GM23338 (cell line): ENCODE results near the gene CHST15. TPM values are rescaled to one million over a fixed set of nuclear protein-coding genes. Genes with fewer than 3 reads are reported as not detected.
A peak's percentile ranks its signal among the peaks of the same experiment; 100 is the strongest.

Experiments used
- ATAC-seq: fragments of 200-7000 bp; cut with Tn5 transposase; 3 replicates; pipeline ENCODE4 v1.9.1; 2020
- DNase-seq: peaks from one replicate; pipeline ENCODE4 v3.0.0-alpha.2; 2015; ENCODE audit warnings: low spot score
- H2AFZ ChIP-seq: fragments of 200-600 bp; sonication (generic); 2 replicates; pipeline ENCODE4 v1.8.0; 2016; ENCODE audit warnings: antibody characterized with exemption, mild to moderate bottlenecking, moderate library complexity
- H3F3A ChIP-seq: fragments of 200-600 bp; sonication (generic); replicated peaks from 2 replicates; pipeline ENCODE4 v1.8.0; 2017; ENCODE audit warnings: antibody characterized with exemption, mixed run types, low read depth
- H3K27ac ChIP-seq: fragments of 200-600 bp; sonication (generic); 2 replicates; pipeline ENCODE4 v1.6.1; 2016; ENCODE audit warnings: low read depth
- H3K27me3 ChIP-seq: fragments of 200-600 bp; sonication (generic); 2 replicates; pipeline ENCODE4 v1.8.0; 2016; ENCODE audit warnings: mild to moderate bottlenecking, mixed run types, moderate library complexity; ENCODE audit not compliant: insufficient read depth
- H3K36me3 ChIP-seq: fragments of 200-600 bp; sonication (generic); 2 replicates; pipeline ENCODE4 v1.8.0; 2016; ENCODE audit warnings: mild to moderate bottlenecking; ENCODE audit not compliant: insufficient read depth
- H3K4me1 ChIP-seq: fragments of 200-600 bp; sonication (generic); 2 replicates; pipeline ENCODE4 v1.8.0; 2016; ENCODE audit warnings: mild to moderate bottlenecking, moderate library complexity; ENCODE audit not compliant: insufficient read depth
- H3K4me2 ChIP-seq: fragments of 200-600 bp; sonication (generic); 2 replicates; pipeline ENCODE4 v1.7.1; 2017; ENCODE audit warnings: mixed run types
- H3K4me3 ChIP-seq: fragments of 200-600 bp; sonication (generic); 2 replicates; pipeline ENCODE4 v1.6.1; 2016; ENCODE audit warnings: mixed run types
- H3K79me2 ChIP-seq: fragments of 200-600 bp; sonication (generic); replicated peaks from 2 replicates; pipeline ENCODE4 v1.8.0; 2017; ENCODE audit warnings: mild to moderate bottlenecking; ENCODE audit not compliant: insufficient read depth
- H3K9me2 ChIP-seq: fragments of 200-600 bp; sonication (generic); 2 replicates; pipeline ENCODE4 v1.8.0; 2017; ENCODE audit not compliant: insufficient read depth
- H4K20me1 ChIP-seq: fragments of 200-600 bp; sonication (generic); replicated peaks from 2 replicates; pipeline ENCODE4 v1.8.0; 2017; ENCODE audit warnings: mild to moderate bottlenecking; ENCODE audit not compliant: insufficient read depth
- H3K27ac Mint-ChIP-seq: 2 replicates; pipeline ENCODE4 v1.8.0; 2020; ENCODE audit warnings: inconsistent platforms, mild to moderate bottlenecking, moderate library complexity, mixed read lengths
- H3K27me3 Mint-ChIP-seq: 3 replicates; pipeline ENCODE4 v1.8.0; 2022; ENCODE audit warnings: low read depth, mild to moderate bottlenecking, moderate library complexity, mixed read lengths, inconsistent platforms; ENCODE audit not compliant: insufficient read depth, poor library complexity
- H3K36me3 Mint-ChIP-seq: 3 replicates; pipeline ENCODE4 v1.8.0; 2021; ENCODE audit warnings: low read depth, mild to moderate bottlenecking, inconsistent platforms, moderate library complexity, mixed read lengths
- H3K4me1 Mint-ChIP-seq: 3 replicates; pipeline ENCODE4 v1.8.0; 2020; ENCODE audit warnings: mild to moderate bottlenecking, inconsistent platforms, mixed read lengths
- H3K4me3 Mint-ChIP-seq: 3 replicates; pipeline ENCODE4 v1.8.0; 2021; ENCODE audit warnings: moderate library complexity, mild to moderate bottlenecking, inconsistent platforms, mixed read lengths
- H3K9me3 Mint-ChIP-seq: 3 replicates; pipeline ENCODE4 v1.8.0; 2020; ENCODE audit warnings: moderate library complexity, mild to moderate bottlenecking, inconsistent platforms, mixed read lengths
- CREB1 ChIP-seq: fragments of 250-450 bp; sonication (Bioruptor Pico); IDR thresholded peaks from 2 replicates; pipeline ENCODE4 v1.5.0; 2020; ENCODE audit warnings: low read depth, mild to moderate bottlenecking, moderate library complexity
- EZH2 ChIP-seq: fragments of 200-600 bp; sonication (generic); IDR thresholded peaks from one replicate; pipeline ENCODE4 v1.8.0; 2017; ENCODE audit warnings: antibody characterized with exemption, mild to moderate bottlenecking, low read depth; ENCODE audit not compliant: unreplicated experiment
- EZH2phosphoT487 ChIP-seq: fragments of 200-600 bp; sonication (generic); IDR thresholded peaks from one replicate; pipeline ENCODE4 v1.8.1; 2018; ENCODE audit warnings: antibody characterized with exemption; ENCODE audit not compliant: unreplicated experiment
- JUNB ChIP-seq: IDR thresholded peaks from one replicate; pipeline ENCODE4 v1.6.1; 2016; ENCODE audit warnings: antibody characterized with exemption; ENCODE audit not compliant: unreplicated experiment
- NANOG ChIP-seq: IDR thresholded peaks from 2 replicates; pipeline ENCODE4 v1.6.1; 2016; ENCODE audit warnings: antibody characterized with exemption, borderline replicate concordance
- POLR2AphosphoS5 ChIP-seq: IDR thresholded peaks from 2 replicates; pipeline ENCODE4 v1.6.1; 2016; ENCODE audit warnings: antibody characterized with exemption, low read depth
- STAT1 ChIP-seq: IDR thresholded peaks from one replicate; pipeline ENCODE4 v1.6.1; 2016; ENCODE audit warnings: antibody characterized with exemption; ENCODE audit not compliant: unreplicated experiment
- ZNF114 ChIP-seq: fragments of 250-450 bp; sonication (Bioruptor Pico); IDR thresholded peaks from 2 replicates; pipeline ENCODE4 v1.5.0; 2020; ENCODE audit warnings: mild to moderate bottlenecking, moderate library complexity
- ZNF331 ChIP-seq: fragments of 250-450 bp; sonication (Bioruptor Pico); IDR thresholded peaks from 2 replicates; pipeline ENCODE4 v1.5.0; 2020; ENCODE audit warnings: low read depth, mild to moderate bottlenecking, moderate library complexity
- polyA plus RNA-seq: library from polyadenylated mRNA; unstranded; fragments of >200 nt; fragmentation: Nextera tagmentation; extraction: Ambion mirVana; gene quantifications from 2 replicates; pipeline ENCODE4 v1.2.1, GENCODE V29; 2016
- total RNA-seq: library from RNA; depleted of rRNA; stranded (reverse); fragments of >200 nt; shearing (Covaris generic); gene quantifications from 2 replicates; pipeline ENCODE4 v1.2.3, GENCODE V29; 2014
- TF ChIP-seq, protein P1 (sequence below), 2 experiments: fragments of 200-600 bp in 1 of 2; sonication (generic) in 1 of 2; conservative IDR thresholded peaks; 2 replicates each; pipeline versions ENCODE4 v1.5.1 to v1.6.1; 2016 to 2017; ENCODE audit warnings: antibody characterized with exemption in 2 of 2, low read depth in 2 of 2, mild to moderate bottlenecking in 2 of 2, moderate library complexity in 1 of 2
- TF ChIP-seq, protein P2 (sequence below): IDR thresholded peaks from one replicate; pipeline ENCODE4 v1.6.1; 2018; ENCODE audit warnings: antibody characterized with exemption; ENCODE audit not compliant: unreplicated experiment
- TF ChIP-seq, protein P3 (sequence below): IDR thresholded peaks from 2 replicates; pipeline ENCODE4 v1.6.1; 2016; ENCODE audit warnings: antibody characterized with exemption

Gene CHST15
- total and polyA plus RNA-seq, 2 experiments from 2014 or later: 2.6 to 11.2 TPM

DNA sequence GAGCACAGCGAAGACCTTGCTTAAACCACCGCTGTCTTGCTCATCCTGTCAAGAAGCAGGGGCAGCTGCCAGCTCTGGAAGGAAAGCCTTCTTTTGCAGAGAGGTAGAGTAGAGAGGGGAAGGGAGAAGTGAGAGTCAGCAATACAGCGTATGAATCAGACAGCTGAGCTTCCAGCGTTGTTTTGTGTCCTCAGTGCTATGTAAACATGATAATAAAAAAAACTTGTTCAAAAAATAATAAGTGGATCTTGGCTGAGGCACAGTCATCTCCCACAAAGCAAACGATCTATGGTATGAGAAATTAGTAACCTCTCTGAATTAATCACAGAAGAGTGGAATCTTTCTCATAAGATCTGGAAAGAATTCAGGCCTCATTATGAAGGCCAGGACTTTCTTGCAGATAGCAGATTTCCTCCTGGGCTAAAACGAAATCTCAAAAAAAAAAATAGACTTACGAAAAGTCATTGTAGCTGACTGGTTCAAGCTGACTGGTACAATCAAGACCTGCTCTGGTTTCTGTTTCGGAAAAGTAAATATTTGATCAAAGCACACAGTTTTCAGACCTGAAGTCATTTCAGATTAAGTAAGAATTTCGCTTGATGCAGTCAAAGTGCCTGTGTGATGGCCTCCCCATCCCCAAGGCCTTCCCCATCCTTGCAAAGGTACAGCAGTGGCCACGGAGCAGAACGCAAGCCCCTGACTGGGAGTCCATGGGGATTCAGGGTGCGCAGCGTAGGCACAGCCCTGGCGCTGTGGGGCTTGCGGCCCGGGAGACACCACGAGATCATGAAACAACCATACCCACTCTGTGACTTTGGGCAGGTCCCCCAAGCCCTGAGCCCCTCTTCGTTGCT lies 29.4 kb downstream of the CHST15 start:
- Histone ChIP-seq H3K9me2 (no peaks in the 10 kb centered on the region), H3K4me3 (no peak overlapping the region), H3K36me3 (no peaks in the 10 kb centered on the region), H3F3A (peaks cover 5% of the 10 kb centered on the region), H3K79me2 (no peaks in the 10 kb centered on the region), H3K4me1 (peaks cover 30% of the 10 kb centered on the region), H3K27me3 (no peaks in the 10 kb centered on the region), H4K20me1 (no peaks in the 10 kb centered on the region), H3K27ac (no peak overlapping the region), H2AFZ (no peak overlapping the region), H3K4me2 (no peak overlapping the region)
- Mint-ChIP-seq H3K9me3 (no peaks in the 10 kb centered on the region), H3K27me3 (peaks cover 8% of the 10 kb centered on the region), H3K36me3 (no peaks in the 10 kb centered on the region), H3K4me3 (no peak overlapping the region), H3K4me1 (peaks cover 46% of the 10 kb centered on the region), H3K27ac (peak overlapping the region; percentile 60; the same call in 1 of the 2 replicates)
- ATAC-seq: no peak
- TF ChIP-seq, protein P1, sequence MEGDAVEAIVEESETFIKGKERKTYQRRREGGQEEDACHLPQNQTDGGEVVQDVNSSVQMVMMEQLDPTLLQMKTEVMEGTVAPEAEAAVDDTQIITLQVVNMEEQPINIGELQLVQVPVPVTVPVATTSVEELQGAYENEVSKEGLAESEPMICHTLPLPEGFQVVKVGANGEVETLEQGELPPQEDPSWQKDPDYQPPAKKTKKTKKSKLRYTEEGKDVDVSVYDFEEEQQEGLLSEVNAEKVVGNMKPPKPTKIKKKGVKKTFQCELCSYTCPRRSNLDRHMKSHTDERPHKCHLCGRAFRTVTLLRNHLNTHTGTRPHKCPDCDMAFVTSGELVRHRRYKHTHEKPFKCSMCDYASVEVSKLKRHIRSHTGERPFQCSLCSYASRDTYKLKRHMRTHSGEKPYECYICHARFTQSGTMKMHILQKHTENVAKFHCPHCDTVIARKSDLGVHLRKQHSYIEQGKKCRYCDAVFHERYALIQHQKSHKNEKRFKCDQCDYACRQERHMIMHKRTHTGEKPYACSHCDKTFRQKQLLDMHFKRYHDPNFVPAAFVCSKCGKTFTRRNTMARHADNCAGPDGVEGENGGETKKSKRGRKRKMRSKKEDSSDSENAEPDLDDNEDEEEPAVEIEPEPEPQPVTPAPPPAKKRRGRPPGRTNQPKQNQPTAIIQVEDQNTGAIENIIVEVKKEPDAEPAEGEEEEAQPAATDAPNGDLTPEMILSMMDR (conservative IDR thresholded peaks at IDR 0.05; ENCODE audit: low read depth in 2 of 2): no peak
- TF ChIP-seq NANOG (no peak), POLR2AphosphoS5 (no peak), CREB1 (no peak), EZH2phosphoT487 (no peak)
- no peak for DNase-seq

DNA sequence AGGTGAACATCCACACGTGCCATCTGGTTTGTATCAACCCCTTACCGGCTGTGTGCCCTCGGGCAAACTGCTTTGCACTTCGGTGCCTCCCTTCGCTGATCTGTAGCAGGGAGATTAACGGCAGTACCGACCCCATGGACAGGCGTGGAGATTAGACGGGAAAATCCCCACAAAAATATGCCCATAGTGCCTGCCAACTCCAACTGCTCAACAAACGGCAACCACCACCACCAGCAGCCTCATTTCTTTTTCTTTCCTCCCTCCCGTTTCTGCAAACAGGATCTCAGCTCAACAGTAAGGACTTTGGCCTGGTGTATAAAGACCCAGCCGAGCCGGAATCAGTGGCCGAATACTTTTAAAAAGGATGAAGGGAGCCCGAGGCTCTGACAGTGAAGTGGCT lies 31.0 kb downstream of the CHST15 start:
- Mint-ChIP-seq H3K36me3 (no peaks in the 10 kb centered on the region), H3K4me3 (no peak overlapping the region), H3K27ac (no peak overlapping the region), H3K9me3 (no peaks in the 10 kb centered on the region), H3K4me1 (peaks cover 43% of the 10 kb centered on the region), H3K27me3 (peaks cover 8% of the 10 kb centered on the region)
- no peak overlapping the region for H2AFZ ChIP-seq
- no peaks in the 10 kb centered on the region for H4K20me1 ChIP-seq
- H3K4me2 ChIP-seq: no peak overlapping the region
- H3K9me2 ChIP-seq: no peaks in the 10 kb centered on the region
- H3K79me2 ChIP-seq: no peaks in the 10 kb centered on the region
- peaks cover 28% of the 10 kb centered on the region for H3K4me1 ChIP-seq
- H3K27ac ChIP-seq: no peak overlapping the region
- H3K36me3 ChIP-seq: no peaks in the 10 kb centered on the region
- no peak for ATAC-seq
- H3K4me3 ChIP-seq: no peak overlapping the region
- H3F3A ChIP-seq: peaks cover 5% of the 10 kb centered on the region
- DNase-seq: no peak
- no peaks in the 10 kb centered on the region for H3K27me3 ChIP-seq
- no peak for TF ChIP-seq NANOG
- TF ChIP-seq, protein P2, sequence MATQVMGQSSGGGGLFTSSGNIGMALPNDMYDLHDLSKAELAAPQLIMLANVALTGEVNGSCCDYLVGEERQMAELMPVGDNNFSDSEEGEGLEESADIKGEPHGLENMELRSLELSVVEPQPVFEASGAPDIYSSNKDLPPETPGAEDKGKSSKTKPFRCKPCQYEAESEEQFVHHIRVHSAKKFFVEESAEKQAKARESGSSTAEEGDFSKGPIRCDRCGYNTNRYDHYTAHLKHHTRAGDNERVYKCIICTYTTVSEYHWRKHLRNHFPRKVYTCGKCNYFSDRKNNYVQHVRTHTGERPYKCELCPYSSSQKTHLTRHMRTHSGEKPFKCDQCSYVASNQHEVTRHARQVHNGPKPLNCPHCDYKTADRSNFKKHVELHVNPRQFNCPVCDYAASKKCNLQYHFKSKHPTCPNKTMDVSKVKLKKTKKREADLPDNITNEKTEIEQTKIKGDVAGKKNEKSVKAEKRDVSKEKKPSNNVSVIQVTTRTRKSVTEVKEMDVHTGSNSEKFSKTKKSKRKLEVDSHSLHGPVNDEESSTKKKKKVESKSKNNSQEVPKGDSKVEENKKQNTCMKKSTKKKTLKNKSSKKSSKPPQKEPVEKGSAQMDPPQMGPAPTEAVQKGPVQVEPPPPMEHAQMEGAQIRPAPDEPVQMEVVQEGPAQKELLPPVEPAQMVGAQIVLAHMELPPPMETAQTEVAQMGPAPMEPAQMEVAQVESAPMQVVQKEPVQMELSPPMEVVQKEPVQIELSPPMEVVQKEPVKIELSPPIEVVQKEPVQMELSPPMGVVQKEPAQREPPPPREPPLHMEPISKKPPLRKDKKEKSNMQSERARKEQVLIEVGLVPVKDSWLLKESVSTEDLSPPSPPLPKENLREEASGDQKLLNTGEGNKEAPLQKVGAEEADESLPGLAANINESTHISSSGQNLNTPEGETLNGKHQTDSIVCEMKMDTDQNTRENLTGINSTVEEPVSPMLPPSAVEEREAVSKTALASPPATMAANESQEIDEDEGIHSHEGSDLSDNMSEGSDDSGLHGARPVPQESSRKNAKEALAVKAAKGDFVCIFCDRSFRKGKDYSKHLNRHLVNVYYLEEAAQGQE: no peak
- no peak for TF ChIP-seq POLR2AphosphoS5
- no peak for TF ChIP-seq EZH2
- TF ChIP-seq STAT1: no peak
- TF ChIP-seq ZNF114 (CRISPR knock-in tag): no peak
- TF ChIP-seq, protein P1 (conservative IDR thresholded peaks at IDR 0.05; ENCODE audit: low read depth in 2 of 2): no peak
- TF ChIP-seq JUNB: no peak
- TF ChIP-seq, protein P3, sequence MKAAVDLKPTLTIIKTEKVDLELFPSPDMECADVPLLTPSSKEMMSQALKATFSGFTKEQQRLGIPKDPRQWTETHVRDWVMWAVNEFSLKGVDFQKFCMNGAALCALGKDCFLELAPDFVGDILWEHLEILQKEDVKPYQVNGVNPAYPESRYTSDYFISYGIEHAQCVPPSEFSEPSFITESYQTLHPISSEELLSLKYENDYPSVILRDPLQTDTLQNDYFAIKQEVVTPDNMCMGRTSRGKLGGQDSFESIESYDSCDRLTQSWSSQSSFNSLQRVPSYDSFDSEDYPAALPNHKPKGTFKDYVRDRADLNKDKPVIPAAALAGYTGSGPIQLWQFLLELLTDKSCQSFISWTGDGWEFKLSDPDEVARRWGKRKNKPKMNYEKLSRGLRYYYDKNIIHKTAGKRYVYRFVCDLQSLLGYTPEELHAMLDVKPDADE: no peak
- no peak for TF ChIP-seq EZH2phosphoT487
- no peak for TF ChIP-seq ZNF331 (CRISPR knock-in tag)
